H1 (cell line): ENCODE measurements around the gene FGB. TPM values are rescaled to one million over a fixed set of nuclear protein-coding genes. Genes with fewer than 3 reads are reported as not detected.

Experiments used
- CTCF ChIP-seq, 3 experiments: IDR thresholded peaks; 1 replicate in 2 of 3; 2 replicates in 1 of 3; pipeline versions ENCODE4 v1.5.1 to v1.6.1; 2011; ENCODE audit warnings: low read length in 3 of 3, mild to moderate bottlenecking in 3 of 3, inconsistent platforms in 2 of 3, low read depth in 1 of 3, moderate library complexity in 1 of 3; ENCODE audit not compliant: insufficient read depth in 1 of 3; ENCODE audit errors: control extremely low read depth in 1 of 3
- polyA plus RNA-seq, 7 experiments: library from polyadenylated mRNA; depleted of rRNA in 3 of 7; stranded (reverse) in 5 of 7; unstranded in 2 of 7; fragments of >200 nt in 5 of 7; fragments of 200-250 nt in 2 of 7; gene quantifications; 1 replicate in 5 of 7; 2 replicates in 1 of 7; 4 replicates in 1 of 7; pipeline versions ENCODE4 v1.2.1 to v1.2.3, GENCODE V29; 2011 to 2013; ENCODE audit warnings: missing spikeins in 2 of 7, mixed read lengths in 2 of 7
- total RNA-seq: library from RNA; stranded (reverse); fragmentation: NEBNext Ultra II Directional; extraction: Animal tissue kit (Norgen Biotek cat#: 25700); gene quantifications from 2 replicates; pipeline ENCODE4 v1.2.1, GENCODE V29; 2021

FGB gene
- total and polyA plus RNA-seq, 2 of the 8 experiments (the other 6 are each of a cell fraction or from before 2014, with no cell fraction given), result not detected

- no peak for TF ChIP-seq CTCF (IDR thresholded peaks at IDR 0.05; ENCODE audit: control extremely low read depth in 1 of 3, insufficient read depth in 1 of 3, low read depth in 1 of 3, low read length in 3 of 3)
- TF ChIP-seq, all 59 proteins: peak for 0
Measured at GRCh38 chr4:154584259-154584658, 21.4 kb downstream of the FGB start (continued).
